Peyer's patch (tissue), 4 donors: ENCODE results near the gene ZNF311. TPM values are rescaled to one million over a fixed set of nuclear protein-coding genes. Genes with fewer than 3 reads are reported as not detected.

Source experiments
- DNase-seq, 3 donors: peaks; one replicate each; pipeline ENCODE4 v3.0.0-alpha.2; 2017 to 2019
- H3K27ac ChIP-seq, 4 donors: fragments of 200-600 bp; sonication (generic); one replicate each; pipeline ENCODE4 v1.5.1; 2016 to 2019
- H3K27me3 ChIP-seq, 2 donors: fragments of 200-600 bp; sonication (generic); one replicate each; pipeline ENCODE4 v1.5.1; 2019
- H3K36me3 ChIP-seq, 3 donors: fragments of 200-600 bp; sonication (generic); one replicate each; pipeline ENCODE4 v1.5.1; 2016 to 2019
- H3K4me1 ChIP-seq, 4 donors: fragments of 200-600 bp; sonication (generic); one replicate each; pipeline ENCODE4 v1.5.1; 2016 to 2019
- H3K4me3 ChIP-seq, 4 donors: fragments of 200-600 bp; sonication (generic); 1 replicate in 3 of 4; 2 replicates in 1 of 4; pipeline ENCODE4 v1.5.1; 2016 to 2019; ENCODE audit warnings: mild to moderate bottlenecking in 1 of 4
- H3K9me3 ChIP-seq, 4 donors: fragments of 200-600 bp; sonication (generic); one replicate each; pipeline ENCODE4 v1.5.1; 2016 to 2019; ENCODE audit warnings: mild to moderate bottlenecking in 1 of 4
- POLR2A ChIP-seq, 2 donors: fragments of 450-650 bp; IDR thresholded peaks; one replicate each; pipeline ENCODE4 v1.5.1; 2017; ENCODE audit warnings: antibody characterized with exemption in 2 of 2, mild to moderate bottlenecking in 2 of 2, moderate library complexity in 2 of 2
- small RNA-seq, 2 donors: library from RNA; depleted of rRNA; stranded (forward); fragments of <200 nt; gene quantifications; one replicate each; pipeline ENCODE3, GENCODE V24; 2016
- total RNA-seq, 4 donors: library from RNA; depleted of rRNA; stranded (reverse); fragments of >200 nt; gene quantifications; one replicate each; pipeline ENCODE4 v1.1.0, GENCODE V29; 2016
- TF ChIP-seq, protein P1 (sequence below), 6 experiments: fragments of 450-650 bp in 4 of 6; fragments of 200-600 bp in 2 of 6; sonication (generic) in 1 of 6; IDR thresholded peaks; one replicate each; pipeline ENCODE4 v1.5.1; 2017 to 2019; ENCODE audit warnings: antibody characterized with exemption in 6 of 6, mild to moderate bottlenecking in 3 of 6, moderate library complexity in 1 of 6

The ZNF311 gene
- total RNA-seq, 4 donors from 2014 or later = 1.2 to 1.4 (median 1.3) TPM; not detected in 1

DNA sequence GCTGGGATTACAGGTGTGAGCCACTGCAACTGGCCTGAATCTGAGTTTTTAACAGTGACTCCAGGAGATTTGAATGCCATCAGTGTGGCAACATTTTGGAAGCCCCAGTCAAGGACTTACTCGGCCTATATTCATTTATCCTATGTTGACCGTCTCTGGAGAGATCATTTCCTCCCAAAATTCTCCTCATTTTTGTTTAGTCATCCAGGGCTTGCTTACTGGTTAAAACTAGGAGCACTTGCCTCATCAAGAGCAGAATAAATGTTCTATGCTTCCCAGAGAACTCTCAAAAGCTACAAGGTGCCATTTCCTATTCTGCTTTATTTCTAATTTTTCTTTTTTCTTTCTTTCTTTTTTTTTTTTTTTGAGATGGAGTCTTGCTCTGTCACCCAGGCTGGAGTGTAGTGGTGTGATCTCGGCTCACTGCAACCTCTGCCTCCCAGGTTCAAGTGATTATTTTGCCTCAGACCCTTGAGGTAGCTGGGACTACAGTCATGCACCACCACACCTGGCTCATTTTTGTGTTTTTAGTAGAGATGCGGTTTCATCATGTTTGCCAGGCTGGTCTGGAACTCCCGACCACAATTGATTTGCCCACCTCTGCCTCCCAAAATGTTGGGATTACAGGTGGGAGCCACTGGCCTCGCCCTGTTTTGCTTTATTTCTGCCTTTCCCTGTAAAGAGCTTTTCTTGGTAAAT is 57.9 kb downstream of the ZNF311 start:
- H3K27ac ChIP-seq = no peak overlapping the region
- TF ChIP-seq, protein P1, sequence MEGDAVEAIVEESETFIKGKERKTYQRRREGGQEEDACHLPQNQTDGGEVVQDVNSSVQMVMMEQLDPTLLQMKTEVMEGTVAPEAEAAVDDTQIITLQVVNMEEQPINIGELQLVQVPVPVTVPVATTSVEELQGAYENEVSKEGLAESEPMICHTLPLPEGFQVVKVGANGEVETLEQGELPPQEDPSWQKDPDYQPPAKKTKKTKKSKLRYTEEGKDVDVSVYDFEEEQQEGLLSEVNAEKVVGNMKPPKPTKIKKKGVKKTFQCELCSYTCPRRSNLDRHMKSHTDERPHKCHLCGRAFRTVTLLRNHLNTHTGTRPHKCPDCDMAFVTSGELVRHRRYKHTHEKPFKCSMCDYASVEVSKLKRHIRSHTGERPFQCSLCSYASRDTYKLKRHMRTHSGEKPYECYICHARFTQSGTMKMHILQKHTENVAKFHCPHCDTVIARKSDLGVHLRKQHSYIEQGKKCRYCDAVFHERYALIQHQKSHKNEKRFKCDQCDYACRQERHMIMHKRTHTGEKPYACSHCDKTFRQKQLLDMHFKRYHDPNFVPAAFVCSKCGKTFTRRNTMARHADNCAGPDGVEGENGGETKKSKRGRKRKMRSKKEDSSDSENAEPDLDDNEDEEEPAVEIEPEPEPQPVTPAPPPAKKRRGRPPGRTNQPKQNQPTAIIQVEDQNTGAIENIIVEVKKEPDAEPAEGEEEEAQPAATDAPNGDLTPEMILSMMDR (IDR thresholded peaks at IDR 0.05) = no peak
- no peak for TF ChIP-seq POLR2A (IDR thresholded peaks at IDR 0.05)
- H3K27me3 ChIP-seq = no peaks in the 10 kb centered on the region
- H3K4me3 ChIP-seq = no peak overlapping the region
- DNase-seq = no peak
- peaks cover 0 to 18% (median under 1%) of the 10 kb centered on the region in 4 donors for H3K4me1 ChIP-seq
- H3K36me3 ChIP-seq = no peaks in the 10 kb centered on the region
- H3K9me3 ChIP-seq = no peaks in the 10 kb centered on the region

DNA sequence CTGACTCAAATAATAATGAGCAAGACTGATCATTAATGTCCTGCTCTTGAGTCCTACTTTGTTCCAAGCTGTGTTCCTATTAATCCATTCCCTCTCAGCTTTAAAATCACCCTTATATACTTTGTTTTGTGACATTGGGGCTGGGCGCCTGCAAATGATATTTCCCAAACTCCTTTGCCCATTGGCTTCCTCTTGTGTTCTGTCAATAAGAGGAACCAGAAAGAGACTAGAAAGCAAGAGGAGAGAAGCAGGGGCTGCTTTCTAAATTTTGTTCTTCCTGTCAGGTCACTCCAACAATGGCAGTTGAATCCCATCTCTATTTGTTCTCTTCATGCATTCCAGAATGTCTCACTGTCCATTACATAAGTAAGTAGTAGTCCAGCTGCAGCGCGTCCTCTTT is 59.8 kb downstream of the ZNF311 start:
- Histone ChIP-seq H3K4me3 (no peak overlapping the region), H3K27ac (no peak overlapping the region), H3K36me3 (no peaks in the 10 kb centered on the region), H3K27me3 (no peaks in the 10 kb centered on the region), H3K9me3 (no peaks in the 10 kb centered on the region), H3K4me1 (peaks cover 3 to 25% (median 7%) of the 10 kb centered on the region in 4 donors)
- TF ChIP-seq, protein P1 (IDR thresholded peaks at IDR 0.05) = no peak
- no peak for TF ChIP-seq POLR2A (IDR thresholded peaks at IDR 0.05)
- DNase-seq = no peak

Small RNAs within 50 kb of the gene (small RNA-seq; reads per million reads assigned to genes)
- gene RN7SL471P = 0 reads per million in 2 donors

Other genes with a start within 250 kb of the ZNF311 start
- gene TRIM27, start 81.3 kb downstream of the ZNF311 start, total RNA-seq = 10 to 100 TPM; 52.2 to 71.4 (median 64.2) TPM
- gene OR2W1, start 39.9 kb upstream of the ZNF311 start, total RNA-seq = not detected
- gene OR2B3, start 82.0 kb upstream of the ZNF311 start, total RNA-seq = not detected
- not detected for gene OR2J1, start 94.2 kb upstream of the ZNF311 start, total RNA-seq
- gene OR2J3, start 102.7 kb upstream of the ZNF311 start, total RNA-seq = not detected
- gene OR2J2, start 165.6 kb upstream of the ZNF311 start, total RNA-seq = not detected